ENCODE data around the gene PTPRN. TPM values are rescaled to one million over a fixed set of nuclear protein-coding genes. Genes with fewer than 3 reads are reported as not detected.

The PTPRN gene
- total and polyA plus RNA-seq, 8 donors = 0.17 to 1.4 (median 0.79) TPM; not detected in 1

Small RNAs within 50 kb of the gene (microRNA-seq; reads per million reads assigned to microRNA genes)
- gene MIR153-1 = 0 reads per million in 2 donors

Other genes with a start within 250 kb of the PTPRN start
- gene IHH, start 248.5 kb downstream of the PTPRN start, total RNA-seq = 1 to 10 TPM; 1.0 to 1.7 TPM
- 1 to 10 TPM; 1.7 to 3.7 (median 2.1) TPM for gene IHH, start 248.5 kb downstream of the PTPRN start, polyA plus RNA-seq (ENCODE audit: insufficient read length in 6 of 6)
- gene NHEJ1, start 148.6 kb downstream of the PTPRN start, total RNA-seq = 10 to 100 TPM; 14.0 to 16.4 TPM
- 10 to 100 TPM; 16.3 to 20.9 (median 18.8) TPM for gene NHEJ1, start 148.6 kb downstream of the PTPRN start, polyA plus RNA-seq (ENCODE audit: insufficient read length in 6 of 6)
- gene SLC23A3, start 139.4 kb downstream of the PTPRN start, total RNA-seq = 1 to 10 TPM; 3.8 to 4.4 TPM
- 1 to 10 TPM; 2.6 to 5.5 (median 4.3) TPM for gene SLC23A3, start 139.4 kb downstream of the PTPRN start, polyA plus RNA-seq (ENCODE audit: insufficient read length in 6 of 6)
- 10 to 100 TPM; 59.0 to 68.2 TPM for gene CNPPD1, start 132.5 kb downstream of the PTPRN start, total RNA-seq
- 10 to 100 TPM; 34.6 to 42.7 (median 40.7) TPM for gene CNPPD1, start 132.5 kb downstream of the PTPRN start, polyA plus RNA-seq (ENCODE audit: insufficient read length in 6 of 6)
- 10 to 100 TPM; 84.6 to 85.4 TPM for gene RETREG2, start 131.1 kb downstream of the PTPRN start, total RNA-seq
- 10 to 100 TPM; 75.0 to 86.6 (median 81.7) TPM for gene RETREG2, start 131.1 kb downstream of the PTPRN start, polyA plus RNA-seq (ENCODE audit: insufficient read length in 6 of 6)
- 10 to 100 TPM; 28.5 to 40.8 TPM for gene ZFAND2B, start 102.6 kb downstream of the PTPRN start, total RNA-seq
- 10 to 100 TPM; 26.3 to 41.8 (median 36.0) TPM for gene ZFAND2B, start 102.6 kb downstream of the PTPRN start, polyA plus RNA-seq (ENCODE audit: insufficient read length in 6 of 6)
- 10 to 100 TPM; 24.3 to 45.3 TPM for gene ABCB6, start 90.4 kb downstream of the PTPRN start, total RNA-seq
- gene ABCB6, start 90.4 kb downstream of the PTPRN start, polyA plus RNA-seq (ENCODE audit: insufficient read length in 6 of 6) = 10 to 100 TPM; 23.2 to 45.3 (median 30.1) TPM
- gene ATG9A, start 79.8 kb downstream of the PTPRN start, total RNA-seq = 10 to 100 TPM; 53.6 to 58.9 TPM
- 10 to 100 TPM; 43.1 to 52.6 (median 47.0) TPM for gene ATG9A, start 79.8 kb downstream of the PTPRN start, polyA plus RNA-seq (ENCODE audit: insufficient read length in 6 of 6)
- gene ANKZF1, start 79.6 kb downstream of the PTPRN start, total RNA-seq = 10 to 100 TPM; 34.5 to 36.5 TPM
- gene ANKZF1, start 79.6 kb downstream of the PTPRN start, polyA plus RNA-seq (ENCODE audit: insufficient read length in 6 of 6) = 10 to 100 TPM; 54.7 to 85.5 (median 80.0) TPM
- 10 to 100 TPM in 1 of 2 donors, 1 to 10 TPM in 1; 9.9 to 11.9 TPM for gene GLB1L, start 64.0 kb downstream of the PTPRN start, total RNA-seq
- 10 to 100 TPM; 14.6 to 17.9 (median 16.6) TPM for gene GLB1L, start 64.0 kb downstream of the PTPRN start, polyA plus RNA-seq (ENCODE audit: insufficient read length in 6 of 6)
- 10 to 100 TPM; 23.9 to 26.3 TPM for gene STK16, start 63.9 kb downstream of the PTPRN start, total RNA-seq
- 10 to 100 TPM; 30.9 to 35.6 (median 33.2) TPM for gene STK16, start 63.9 kb downstream of the PTPRN start, polyA plus RNA-seq (ENCODE audit: insufficient read length in 6 of 6)
- 1 to 10 TPM in 1 of 2 donors, not detected in 1; 3.0 TPM for gene TUBA4B, start 56.2 kb downstream of the PTPRN start, total RNA-seq
- 1 to 10 TPM in 5 of 6 donors, under 1 TPM in 1; 0.50 to 6.0 (median 3.7) TPM for gene TUBA4B, start 56.2 kb downstream of the PTPRN start, polyA plus RNA-seq (ENCODE audit: insufficient read length in 6 of 6)
- gene TUBA4A, start 55.5 kb downstream of the PTPRN start, total RNA-seq = 10 to 100 TPM; 65.0 to 84.0 TPM
- gene TUBA4A, start 55.5 kb downstream of the PTPRN start, polyA plus RNA-seq (ENCODE audit: insufficient read length in 6 of 6) = 10 to 100 TPM; 24.1 to 41.4 (median 36.2) TPM
- 10 to 100 TPM; 54.2 to 97.4 TPM for gene DNAJB2, start 30.0 kb downstream of the PTPRN start, total RNA-seq
- gene DNAJB2, start 30.0 kb downstream of the PTPRN start, polyA plus RNA-seq (ENCODE audit: insufficient read length in 6 of 6) = 10 to 100 TPM; 58.7 to 74.8 (median 63.7) TPM
- not detected for gene RESP18, start 23.3 kb upstream of the PTPRN start, total RNA-seq
- not detected for gene RESP18, start 23.3 kb upstream of the PTPRN start, polyA plus RNA-seq (ENCODE audit: insufficient read length in 6 of 6)
- 10 to 100 TPM; 41.6 to 62.9 TPM for gene DNPEP, start 78.5 kb upstream of the PTPRN start, total RNA-seq
- 10 to 100 TPM; 60.6 to 86.4 (median 72.9) TPM for gene DNPEP, start 78.5 kb upstream of the PTPRN start, polyA plus RNA-seq (ENCODE audit: insufficient read length in 6 of 6)
- gene DES, start 109.0 kb upstream of the PTPRN start, total RNA-seq = 100 to 1,000 TPM in 1 of 2 donors, 10 to 100 TPM in 1; 32.0 to 101 TPM
- 10 to 100 TPM in 5 of 6 donors, 1 to 10 TPM in 1; 8.7 to 31.3 (median 23.8) TPM for gene DES, start 109.0 kb upstream of the PTPRN start, polyA plus RNA-seq (ENCODE audit: insufficient read length in 6 of 6)
- gene SPEG, start 125.4 kb upstream of the PTPRN start, total RNA-seq = 10 to 100 TPM in 1 of 2 donors, 1 to 10 TPM in 1; 7.3 to 11.7 TPM
- 10 to 100 TPM; 21.5 to 34.2 (median 29.1) TPM for gene SPEG, start 125.4 kb upstream of the PTPRN start, polyA plus RNA-seq (ENCODE audit: insufficient read length in 6 of 6)
- 10 to 100 TPM; 43.7 to 50.1 TPM for gene GMPPA, start 189.5 kb upstream of the PTPRN start, total RNA-seq
- 10 to 100 TPM; 20.6 to 34.7 (median 24.0) TPM for gene GMPPA, start 189.5 kb upstream of the PTPRN start, polyA plus RNA-seq (ENCODE audit: insufficient read length in 6 of 6)
- gene ASIC4, start 205.1 kb upstream of the PTPRN start, total RNA-seq = not detected
- gene ASIC4, start 205.1 kb upstream of the PTPRN start, polyA plus RNA-seq (ENCODE audit: insufficient read length in 6 of 6) = under 1 TPM; 0.07 to 0.37 (median 0.20) TPM
- gene CHPF, start 234.4 kb upstream of the PTPRN start, total RNA-seq = 100 to 1,000 TPM in 1 of 2 donors, 10 to 100 TPM in 1; 61.6 to 114 TPM
- 10 to 100 TPM; 18.8 to 34.9 (median 24.1) TPM for gene CHPF, start 234.4 kb upstream of the PTPRN start, polyA plus RNA-seq (ENCODE audit: insufficient read length in 6 of 6)
- gene TMEM198, start 234.6 kb upstream of the PTPRN start, total RNA-seq = 1 to 10 TPM; 2.9 to 3.5 TPM
- gene TMEM198, start 234.6 kb upstream of the PTPRN start, polyA plus RNA-seq (ENCODE audit: insufficient read length in 6 of 6) = 1 to 10 TPM; 2.4 to 4.2 (median 3.4) TPM

Data from left lung (tissue), 8 donors.